ENCODE measurements around the gene TIFAB.

TIFAB gene

GRCh38 chr5:135440916-135441315, 11.2 kb downstream of the TIFAB start:
- DNase-seq: no peak

- no peak for DNase-seq
Measured at GRCh38 chr5:135439231-135440205, 12.6 kb downstream of the TIFAB start.

GRCh38 chr5:135438636-135439221, 13.4 kb downstream of the TIFAB start:
- no peak for DNase-seq

GRCh38 chr5:135437796-135438560, 14.2 kb downstream of the TIFAB start:
- peak; percentile 91 for DNase-seq

GRCh38 chr5:135437422-135437795, 14.7 kb downstream of the TIFAB start:
- DNase-seq: no peak

- no peak for DNase-seq
Measured at GRCh38 chr5:135436951-135437418, 15.2 kb downstream of the TIFAB start.

- no peak for DNase-seq
Measured at GRCh38 chr5:135435467-135436330, 16.5 kb downstream of the TIFAB start.

GRCh38 chr5:135434591-135435466, 17.3 kb downstream of the TIFAB start:
- DNase-seq: no peak

GRCh38 chr5:135433681-135434426, 18.3 kb downstream of the TIFAB start:
- no peak for DNase-seq

GRCh38 chr5:135432113-135432512, 20.0 kb downstream of the TIFAB start:
- no peak for DNase-seq

- no peak for DNase-seq
Measured at GRCh38 chr5:135430135-135430437, 22.1 kb downstream of the TIFAB start.

GRCh38 chr5:135429301-135430134, 22.6 kb downstream of the TIFAB start:
- DNase-seq: peak; percentile 11

- no peak for DNase-seq
Measured at GRCh38 chr5:135428586-135428985, 23.6 kb downstream of the TIFAB start.

GRCh38 chr5:135426102-135427082, 25.8 kb downstream of the TIFAB start:
- peak; percentile 75 for DNase-seq

GRCh38 chr5:135425641-135426040, 26.5 kb downstream of the TIFAB start:
- no peak for DNase-seq

GRCh38 chr5:135423846-135424168, 28.3 kb downstream of the TIFAB start:
- no peak for DNase-seq

- DNase-seq: no peak
Measured at GRCh38 chr5:135423146-135423845, 28.9 kb downstream of the TIFAB start.

- no peak for DNase-seq
Measured at GRCh38 chr5:135422419-135422818, 29.7 kb downstream of the TIFAB start.

Data from NCI-H2029 treated with DMSO at 0.1 percent for 48 hours (cell line).